Natural killer cell (primary cell): ENCODE data around the gene SIGLEC1. TPM values are rescaled to one million over a fixed set of nuclear protein-coding genes. Genes with fewer than 3 reads are reported as not detected.

Source experiments
- ATAC-seq, 3 donors: fragments of 150-1000 bp in 2 of 3; fragments of 200-7000 bp in 1 of 3; cut with Tn5 transposase; 1 replicate in 1 of 3; 2 replicates in 2 of 3; pipeline ENCODE4 v1.10.0; 2021; ENCODE audit warnings: mild to moderate bottlenecking in 2 of 3, moderate library complexity in 2 of 3
- DNase-seq, 2 donors: peaks; one replicate each; pipeline versions ENCODE4 v3.0.0 to v3.0.0-alpha.2; 2013 to 2021; ENCODE audit warnings: mixed read lengths in 1 of 2
- H3K27ac ChIP-seq: one replicate; pipeline ENCODE4 v1.5.1; 2013; ENCODE audit warnings: mild to moderate bottlenecking, low read length
- H3K27me3 ChIP-seq: one replicate; pipeline ENCODE4 v1.6.1; 2013; ENCODE audit warnings: low read length; ENCODE audit not compliant: control insufficient read depth, insufficient read depth
- H3K36me3 ChIP-seq: one replicate; pipeline ENCODE4 v1.6.1; 2013; ENCODE audit warnings: low read length; ENCODE audit not compliant: control insufficient read depth, insufficient read depth
- H3K4me1 ChIP-seq: one replicate; pipeline ENCODE4 v1.6.1; 2013; ENCODE audit warnings: low read length; ENCODE audit not compliant: control insufficient read depth, insufficient read depth
- H3K4me3 ChIP-seq: one replicate; pipeline ENCODE4 v1.5.1; 2013; ENCODE audit warnings: low read length
- H3K9me3 ChIP-seq: one replicate; pipeline ENCODE4 v1.6.1; 2013; ENCODE audit warnings: low read length; ENCODE audit not compliant: control insufficient read depth, insufficient read depth
- H3K27ac Mint-ChIP-seq, 2 donors: one replicate each; pipeline ENCODE4 v1.8.0; 2022; ENCODE audit warnings: mild to moderate bottlenecking in 2 of 2, mixed read lengths in 2 of 2, moderate library complexity in 1 of 2
- H3K27me3 Mint-ChIP-seq, 2 donors: one replicate each; pipeline ENCODE4 v1.8.0; 2022; ENCODE audit warnings: low read depth in 2 of 2, mixed read lengths in 2 of 2
- H3K36me3 Mint-ChIP-seq: one replicate; pipeline ENCODE4 v1.8.0; 2022; ENCODE audit warnings: mixed read lengths
- H3K4me1 Mint-ChIP-seq, 2 donors: one replicate each; pipeline ENCODE4 v1.8.0; 2022; ENCODE audit warnings: mixed read lengths in 2 of 2
- H3K4me3 Mint-ChIP-seq: one replicate; pipeline ENCODE4 v1.8.0; 2022; ENCODE audit warnings: mild to moderate bottlenecking, moderate library complexity, mixed read lengths
- H3K9me3 Mint-ChIP-seq, 2 donors: one replicate each; pipeline ENCODE4 v1.8.0; 2022; ENCODE audit warnings: mixed read lengths in 2 of 2
- WGBS: methylation state at CpG from one replicate; pipeline ENCODE4 v1.1.7; 2013; ENCODE audit warnings: missing lambda C conversion rate; ENCODE audit not compliant: insufficient coverage; 5-methylcytosine and 5-hydroxymethylcytosine counted together
- intact Hi-C: fragments of 100-400 bp; cut with micrococcal nuclease; formaldehyde crosslinking; loops from one replicate; pipeline ENCODE4 v1.14.2; 2022
- total RNA-seq, 4 donors: library from RNA; stranded (reverse); fragments of 120-200 nt in 1 of 4; gene quantifications; one replicate each; pipeline versions ENCODE4 v1.2.3 to v1.2.4, GENCODE V29; 2013 to 2022
- TF ChIP-seq, protein P1 (sequence below): fragments of 200-600 bp; IDR thresholded peaks from one replicate; pipeline ENCODE4 v1.8.0; 2022; ENCODE audit warnings: antibody characterized with exemption

Gene SIGLEC1
- total RNA-seq, 3 donors from 2014 or later (not counting 1 experiment from before 2014, with no cell fraction given), result 0.09 to 0.36 (median 0.30) TPM

DNA sequence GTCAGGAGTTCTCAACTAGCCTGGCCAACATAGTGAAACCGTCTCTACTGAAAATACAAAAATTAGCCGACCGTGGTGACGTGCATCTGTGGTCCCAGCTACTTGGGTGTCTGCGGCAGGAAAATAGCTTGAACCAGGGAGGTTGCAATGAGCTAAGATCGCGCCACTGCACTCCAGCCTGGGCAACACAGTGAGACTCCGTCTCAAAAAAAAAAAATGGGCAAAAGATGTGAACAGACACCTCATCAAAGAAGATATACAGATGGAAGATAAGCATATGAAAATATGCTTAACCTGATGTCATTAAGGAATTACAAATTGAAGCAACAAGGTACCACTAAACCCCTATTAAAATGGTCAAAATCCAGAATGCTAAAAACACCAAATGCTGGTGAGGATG is 10.9 kb upstream of the SIGLEC1 start:
- H3K36me3 Mint-ChIP-seq, result no peaks in the 10 kb centered on the region
- DNase-seq, result no peak

DNA sequence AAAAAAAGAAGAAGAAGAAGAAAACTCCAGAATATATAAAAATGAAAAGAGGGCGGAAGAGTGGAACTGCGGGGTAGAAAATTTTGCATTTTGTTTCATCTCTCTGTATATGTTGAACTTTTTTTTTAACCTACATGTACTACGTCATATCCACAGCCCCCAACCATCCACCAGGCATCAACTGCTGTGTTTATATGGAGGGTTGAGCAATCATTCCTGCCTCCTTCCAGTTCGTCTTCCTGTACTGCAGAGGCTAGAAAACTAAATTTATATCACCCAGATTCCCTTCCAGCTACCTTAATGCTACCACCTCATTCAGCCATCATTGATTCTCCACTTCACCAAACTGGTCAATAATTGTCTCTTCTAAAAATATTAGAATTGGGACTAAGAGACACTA is 9.5 kb upstream of the SIGLEC1 start:
- H3K36me3 Mint-ChIP-seq, result no peaks in the 10 kb centered on the region
- H3K4me3 Mint-ChIP-seq, result no peak overlapping the region
- H3K27ac ChIP-seq, result no peak overlapping the region
- DNase-seq (no peak), ATAC-seq (no peak)
- 71% methylated on average over 1 of the region's 4 CpGs for WGBS
- H3K4me1 ChIP-seq, result no peaks in the 10 kb centered on the region
- TF ChIP-seq, protein P1, sequence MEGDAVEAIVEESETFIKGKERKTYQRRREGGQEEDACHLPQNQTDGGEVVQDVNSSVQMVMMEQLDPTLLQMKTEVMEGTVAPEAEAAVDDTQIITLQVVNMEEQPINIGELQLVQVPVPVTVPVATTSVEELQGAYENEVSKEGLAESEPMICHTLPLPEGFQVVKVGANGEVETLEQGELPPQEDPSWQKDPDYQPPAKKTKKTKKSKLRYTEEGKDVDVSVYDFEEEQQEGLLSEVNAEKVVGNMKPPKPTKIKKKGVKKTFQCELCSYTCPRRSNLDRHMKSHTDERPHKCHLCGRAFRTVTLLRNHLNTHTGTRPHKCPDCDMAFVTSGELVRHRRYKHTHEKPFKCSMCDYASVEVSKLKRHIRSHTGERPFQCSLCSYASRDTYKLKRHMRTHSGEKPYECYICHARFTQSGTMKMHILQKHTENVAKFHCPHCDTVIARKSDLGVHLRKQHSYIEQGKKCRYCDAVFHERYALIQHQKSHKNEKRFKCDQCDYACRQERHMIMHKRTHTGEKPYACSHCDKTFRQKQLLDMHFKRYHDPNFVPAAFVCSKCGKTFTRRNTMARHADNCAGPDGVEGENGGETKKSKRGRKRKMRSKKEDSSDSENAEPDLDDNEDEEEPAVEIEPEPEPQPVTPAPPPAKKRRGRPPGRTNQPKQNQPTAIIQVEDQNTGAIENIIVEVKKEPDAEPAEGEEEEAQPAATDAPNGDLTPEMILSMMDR, result no peak
- H3K36me3 ChIP-seq, result no peaks in the 10 kb centered on the region
- peaks cover 15 to 25% of the 10 kb centered on the region in 2 donors for H3K27me3 Mint-ChIP-seq
- intact Hi-C loops, result no loop called here
- H3K4me1 Mint-ChIP-seq, result no peaks in the 10 kb centered on the region
- H3K4me3 ChIP-seq, result no peak overlapping the region
- H3K27me3 ChIP-seq, result peaks cover 6% of the 10 kb centered on the region
- no peaks in the 10 kb centered on the region for H3K9me3 ChIP-seq
- H3K27ac Mint-ChIP-seq, result no peak overlapping the region
- no peaks in the 10 kb centered on the region for H3K9me3 Mint-ChIP-seq

More for the DNA sequence above, 10.9 kb upstream of the SIGLEC1 start:
- no peaks in the 10 kb centered on the region for H3K4me1 Mint-ChIP-seq
- no peaks in the 10 kb centered on the region for H3K9me3 Mint-ChIP-seq
- WGBS, result 90% methylated on average over 7 of the region's 8 CpGs
- Histone ChIP-seq H3K27me3 (peaks cover 6% of the 10 kb centered on the region), H3K9me3 (no peaks in the 10 kb centered on the region), H3K4me3 (no peak overlapping the region), H3K27ac (no peak overlapping the region), H3K4me1 (no peaks in the 10 kb centered on the region), H3K36me3 (no peaks in the 10 kb centered on the region)
- intact Hi-C loops, result no loop called here
- no peak overlapping the region for H3K27ac Mint-ChIP-seq
- no peak for ATAC-seq
- TF ChIP-seq, protein P1, result no peak
- H3K27me3 Mint-ChIP-seq, result peaks cover 22 to 39% of the 10 kb centered on the region in 2 donors
- no peak overlapping the region for H3K4me3 Mint-ChIP-seq

DNA sequence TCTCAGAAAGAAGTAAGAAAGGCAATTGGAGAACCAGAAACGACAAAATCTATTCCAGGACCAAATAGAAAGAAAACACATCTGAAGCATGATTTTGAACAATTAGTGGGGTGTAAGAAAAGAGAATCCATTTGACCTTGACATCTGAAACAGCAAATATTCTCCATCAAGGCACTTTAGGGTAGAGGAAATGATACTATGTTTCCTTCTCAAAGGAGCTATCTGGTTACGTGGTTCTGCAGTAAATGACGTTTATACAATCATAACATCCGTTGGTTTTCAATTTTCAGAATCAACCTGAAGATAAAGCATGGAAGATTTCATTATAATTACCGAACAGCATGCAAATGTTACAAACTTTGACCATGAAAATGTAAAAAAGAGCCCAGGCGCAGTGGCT is 8.2 kb upstream of the SIGLEC1 start:
- no peaks in the 10 kb centered on the region for H3K36me3 Mint-ChIP-seq
- no peak for DNase-seq
- WGBS, result 81% methylated on average over 5 of the region's 6 CpGs

DNA sequence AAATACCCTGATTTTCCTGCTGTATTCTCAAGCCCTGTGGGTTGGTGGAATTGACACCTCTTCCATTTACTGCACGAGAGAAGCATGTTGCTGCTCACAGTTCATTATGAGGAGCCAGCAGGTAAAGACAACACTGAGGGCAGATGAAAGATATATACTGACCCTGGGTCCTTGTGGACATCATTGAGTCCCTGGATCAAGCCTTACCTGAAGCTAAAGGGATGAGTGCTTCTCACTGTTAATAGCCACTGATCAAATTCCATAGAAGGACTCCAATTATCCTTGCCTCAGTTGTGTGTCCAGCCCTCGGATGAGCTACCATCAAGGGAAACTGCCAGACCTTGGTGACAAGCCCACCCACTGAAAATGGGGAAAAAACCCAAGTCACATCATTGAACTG is 7.7 kb upstream of the SIGLEC1 start:
- H3K27me3 Mint-ChIP-seq, result peaks cover 18 to 22% of the 10 kb centered on the region in 2 donors
- no peak for DNase-seq
- no peaks in the 10 kb centered on the region for H3K36me3 Mint-ChIP-seq
- Histone ChIP-seq H3K27me3 (peaks cover 6% of the 10 kb centered on the region), H3K4me3 (no peak overlapping the region), H3K9me3 (no peaks in the 10 kb centered on the region), H3K27ac (no peak overlapping the region), H3K36me3 (no peaks in the 10 kb centered on the region), H3K4me1 (no peaks in the 10 kb centered on the region)
- H3K4me3 Mint-ChIP-seq, result no peak overlapping the region
- no peak for ATAC-seq
- WGBS, result 57% methylated on average over 2 of the region's 2 CpGs
- TF ChIP-seq, protein P1, result no peak
- H3K4me1 Mint-ChIP-seq, result no peaks in the 10 kb centered on the region
- H3K27ac Mint-ChIP-seq, result no peak overlapping the region
- intact Hi-C loops, result no loop called here
- no peaks in the 10 kb centered on the region for H3K9me3 Mint-ChIP-seq

More for the DNA sequence above, 8.2 kb upstream of the SIGLEC1 start:
- TF ChIP-seq, protein P1, result no peak
- Mint-ChIP-seq H3K27ac (no peak overlapping the region), H3K27me3 (peaks cover 18 to 22% of the 10 kb centered on the region in 2 donors), H3K9me3 (no peaks in the 10 kb centered on the region), H3K4me1 (no peaks in the 10 kb centered on the region), H3K4me3 (no peak overlapping the region)
- Histone ChIP-seq H3K27me3 (peaks cover 6% of the 10 kb centered on the region), H3K4me3 (no peak overlapping the region), H3K4me1 (no peaks in the 10 kb centered on the region), H3K36me3 (no peaks in the 10 kb centered on the region), H3K27ac (no peak overlapping the region), H3K9me3 (no peaks in the 10 kb centered on the region)
- no peak for ATAC-seq
- intact Hi-C loops, result no loop called here
